ENCODE results near the gene SLC16A8.
A peak's percentile ranks its signal among the peaks of the same experiment; 100 is the strongest.

Gene SLC16A8

DNA sequence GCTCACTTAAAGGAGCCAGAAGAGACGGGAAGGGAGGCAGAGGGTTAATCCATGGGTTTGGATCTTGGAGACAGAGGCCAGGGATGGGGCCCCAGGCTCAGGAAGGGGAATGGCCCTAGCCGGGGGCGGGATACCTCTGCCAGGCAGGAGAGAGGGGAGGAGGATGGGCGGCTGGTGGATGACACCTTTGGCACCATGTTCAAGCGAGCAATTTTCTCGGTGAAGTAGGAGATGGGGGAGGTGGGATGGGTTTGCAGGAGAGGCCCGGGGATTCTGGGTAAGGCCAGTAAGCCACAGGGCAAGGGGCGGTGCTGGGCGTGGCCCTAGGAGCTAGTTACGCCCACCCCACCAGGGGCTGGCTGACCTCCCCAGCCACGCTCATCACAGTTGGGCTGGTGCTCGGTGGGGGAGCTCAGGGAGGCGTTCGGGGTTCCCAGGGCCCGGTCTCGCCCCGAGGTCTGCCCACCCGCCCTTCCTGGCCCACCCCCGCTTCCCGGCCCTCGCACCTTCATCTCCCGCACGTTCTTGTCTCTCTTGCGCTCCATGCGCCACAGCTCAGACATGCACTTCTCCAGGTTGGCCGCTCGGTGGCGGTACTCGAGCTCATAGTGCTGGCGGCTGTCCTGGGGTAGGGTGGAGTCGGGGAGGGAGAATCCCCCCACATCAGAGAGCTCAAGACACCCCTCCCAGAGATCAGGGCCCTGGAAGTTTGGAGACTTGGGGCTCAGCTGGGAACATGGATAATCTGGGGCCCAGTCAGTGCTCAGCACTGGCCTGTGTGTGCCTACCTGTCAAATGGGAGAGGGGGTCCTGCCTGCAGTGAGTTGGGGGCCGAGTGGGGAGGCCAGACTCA, 13.8 kb upstream of the SLC16A8 start:
- peak overlapping the region; percentile 67 for H2BK5ac ChIP-seq (ENCODE audit: low read length)
- peak overlapping the region; percentile 29 for H3K23ac ChIP-seq (ENCODE audit: low read depth, low read length, poor library complexity)
- H3K9me3 ChIP-seq (replicated peaks in 1 of 2; ENCODE audit: control insufficient read depth in 2 of 2, insufficient read depth in 1 of 2, low read depth in 1 of 2, low read length in 2 of 2): no peaks in the 10 kb centered on the region
- H2BK15ac ChIP-seq (ENCODE audit: low read length): peak overlapping the region; percentile 84
- peak overlapping the region; percentile 13 for H3K27ac ChIP-seq (replicated peaks; ENCODE audit: low read length)
- peak; percentile 73 for DNase-seq (ENCODE audit: low spot score)
- H3K79me1 ChIP-seq (ENCODE audit: low read depth, low read length): no peaks in the 10 kb centered on the region
- no peaks in the 10 kb centered on the region for H3K27me3 ChIP-seq (ENCODE audit: control insufficient read depth in 3 of 3, insufficient read depth in 3 of 3, low read depth in 1 of 3, low read length in 3 of 3)
- peaks cover 0 to 9% of the 10 kb centered on the region in 2 donors for H3K4me1 ChIP-seq (ENCODE audit: control insufficient read depth in 2 of 2, insufficient read depth in 1 of 2, low read depth in 1 of 2, low read length in 2 of 2)
- WGBS, 2 donors (ENCODE audit: extremely low coverage in 2 of 2, insufficient read length in 2 of 2, insufficient replicate concordance in 1 of 2): no CpG with 5 or more reads among the region's 32 CpGs
- peak overlapping the region; percentile 83 for H3K18ac ChIP-seq (ENCODE audit: low read length)
- no peaks in the 10 kb centered on the region for H3K36me3 ChIP-seq (replicated peaks in 1 of 2; ENCODE audit: control insufficient read depth in 2 of 2, insufficient read depth in 2 of 2, low read length in 2 of 2)
- peak overlapping the region; percentile 97 for H4K91ac ChIP-seq (ENCODE audit: low read depth, low read length, poor library complexity)
- no peak overlapping the region for H2BK12ac ChIP-seq (ENCODE audit: low read length)
- H2BK120ac ChIP-seq (ENCODE audit: low read depth, low read length): peak overlapping the region; percentile 82
- H3K4ac ChIP-seq (ENCODE audit: low read length): peak overlapping the region; percentile 99
- H3K4me2 ChIP-seq (ENCODE audit: insufficient read depth, low read length, poor library complexity, severe bottlenecking): peak overlapping the region; percentile 78
- H3K4me3 ChIP-seq (ENCODE audit: low read length in 2 of 2): peak overlapping the region in 1 of 2 donors; percentile 12
- no peak overlapping the region for H3K14ac ChIP-seq (ENCODE audit: low read length)
- H4K8ac ChIP-seq (ENCODE audit: low read depth, low read length): peak overlapping the region; percentile 23
- peak overlapping the region; percentile 79 for H3K9ac ChIP-seq (ENCODE audit: low read depth, low read length, poor library complexity)
- H2AFZ ChIP-seq (ENCODE audit: low read length): peak overlapping the region; percentile 80
- peak overlapping the region; percentile 97 for H2AK5ac ChIP-seq (ENCODE audit: low read depth, low read length)

DNA sequence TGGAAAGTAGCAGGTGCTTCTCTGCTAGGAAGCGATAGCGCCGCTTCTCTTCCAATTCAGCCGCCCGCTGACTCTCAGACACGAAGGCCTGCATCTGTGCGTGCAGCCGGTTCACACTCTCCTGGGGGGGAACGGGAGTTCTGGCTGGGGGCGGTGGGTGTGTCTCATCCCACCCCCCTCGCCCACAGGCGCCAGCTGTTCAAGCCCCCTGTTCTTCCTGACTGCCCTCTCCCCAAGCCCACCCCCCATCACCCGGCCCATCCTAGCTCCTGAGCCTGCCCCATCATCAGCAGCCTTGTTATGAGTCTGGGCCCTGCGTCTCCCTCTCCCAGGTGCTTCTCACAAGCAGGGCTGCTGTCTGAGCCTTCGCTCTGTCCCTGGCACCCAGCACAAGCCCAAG, 13.1 kb upstream of the SLC16A8 start:
- Histone ChIP-seq H3K27ac (replicated peaks; ENCODE audit: low read length) (peak overlapping the region; percentile 13), H2BK120ac (ENCODE audit: low read depth, low read length) (peak overlapping the region; percentile 44), H2BK15ac (ENCODE audit: low read length) (peak overlapping the region; percentile 35), H3K4ac (ENCODE audit: low read length) (no peak overlapping the region), H2BK12ac (ENCODE audit: low read length) (no peak overlapping the region), H3K79me1 (ENCODE audit: low read depth, low read length) (no peaks in the 10 kb centered on the region), H3K14ac (ENCODE audit: low read length) (no peak overlapping the region), H2BK5ac (ENCODE audit: low read length) (peak overlapping the region; percentile 67), H3K4me3 (ENCODE audit: low read length in 2 of 2) (no peak overlapping the region), H3K9ac (ENCODE audit: low read depth, low read length, poor library complexity) (peak overlapping the region; percentile 73), H3K36me3 (replicated peaks in 1 of 2; ENCODE audit: control insufficient read depth in 2 of 2, insufficient read depth in 2 of 2, low read length in 2 of 2) (no peaks in the 10 kb centered on the region), H4K91ac (ENCODE audit: low read depth, low read length, poor library complexity) (no peak overlapping the region), H2AK5ac (ENCODE audit: low read depth, low read length) (peak overlapping the region; percentile 33), H3K4me2 (ENCODE audit: insufficient read depth, low read length, poor library complexity, severe bottlenecking) (peak overlapping the region; percentile 78), H3K4me1 (ENCODE audit: control insufficient read depth in 2 of 2, insufficient read depth in 1 of 2, low read depth in 1 of 2, low read length in 2 of 2) (peaks cover 0 to 9% of the 10 kb centered on the region in 2 donors), H2AFZ (ENCODE audit: low read length) (peak overlapping the region; percentile 80), H3K23ac (ENCODE audit: low read depth, low read length, poor library complexity) (peak overlapping the region; percentile 29), H3K27me3 (ENCODE audit: control insufficient read depth in 3 of 3, insufficient read depth in 3 of 3, low read depth in 1 of 3, low read length in 3 of 3) (no peaks in the 10 kb centered on the region), H4K8ac (ENCODE audit: low read depth, low read length) (no peak overlapping the region), H3K18ac (ENCODE audit: low read length) (peak overlapping the region; percentile 29), H3K9me3 (replicated peaks in 1 of 2; ENCODE audit: control insufficient read depth in 2 of 2, insufficient read depth in 1 of 2, low read depth in 1 of 2, low read length in 2 of 2) (no peaks in the 10 kb centered on the region)
- no CpG with 5 or more reads among the region's 15 CpGs for WGBS, 2 donors (ENCODE audit: extremely low coverage in 2 of 2, insufficient read length in 2 of 2, insufficient replicate concordance in 1 of 2)
- DNase-seq (ENCODE audit: low spot score): no peak

DNA sequence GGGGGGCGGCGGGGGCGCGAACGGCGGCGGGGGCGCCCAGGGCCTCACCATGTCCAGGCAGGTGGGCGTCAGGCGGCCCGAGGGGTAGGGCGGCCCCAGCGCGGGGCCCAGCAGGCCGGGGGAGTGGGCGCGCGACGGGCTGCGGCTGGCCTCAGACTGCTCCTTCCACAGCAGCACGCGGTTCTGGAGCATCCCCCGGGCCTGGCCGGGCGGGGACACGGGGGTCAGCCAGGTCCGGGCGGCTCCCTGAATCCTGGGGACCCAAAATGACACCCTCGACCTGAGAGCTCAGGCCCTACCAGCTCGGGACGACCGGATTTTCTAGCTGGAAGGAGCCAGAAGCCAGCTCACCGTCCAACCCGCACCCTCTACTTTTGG, 5.5 kb upstream of the SLC16A8 start:
- Histone ChIP-seq H3K4ac (ENCODE audit: low read length) (no peak overlapping the region), H3K27ac (replicated peaks; ENCODE audit: low read length) (no peak overlapping the region), H3K79me1 (ENCODE audit: low read depth, low read length) (no peaks in the 10 kb centered on the region), H3K23ac (ENCODE audit: low read depth, low read length, poor library complexity) (peak overlapping the region; percentile 17), H3K9ac (ENCODE audit: low read depth, low read length, poor library complexity) (no peak overlapping the region), H3K27me3 (ENCODE audit: control insufficient read depth in 3 of 3, insufficient read depth in 3 of 3, low read depth in 1 of 3, low read length in 3 of 3) (peaks cover 0 to 9% (median 0%) of the 10 kb centered on the region in 3 experiments), H2AFZ (ENCODE audit: low read length) (no peak overlapping the region), H3K4me2 (ENCODE audit: insufficient read depth, low read length, poor library complexity, severe bottlenecking) (peak overlapping the region; percentile 62), H2BK15ac (ENCODE audit: low read length) (peak overlapping the region; percentile 93), H3K9me3 (replicated peaks in 1 of 2; ENCODE audit: control insufficient read depth in 2 of 2, insufficient read depth in 1 of 2, low read depth in 1 of 2, low read length in 2 of 2) (no peaks in the 10 kb centered on the region), H2BK120ac (ENCODE audit: low read depth, low read length) (no peak overlapping the region), H3K4me3 (ENCODE audit: low read length in 2 of 2) (peak overlapping the region in 1 of 2 donors; percentile 32), H3K18ac (ENCODE audit: low read length) (peak overlapping the region; percentile 74), H4K8ac (ENCODE audit: low read depth, low read length) (peak overlapping the region; percentile 82), H4K91ac (ENCODE audit: low read depth, low read length, poor library complexity) (no peak overlapping the region), H2AK5ac (ENCODE audit: low read depth, low read length) (no peak overlapping the region), H3K14ac (ENCODE audit: low read length) (no peak overlapping the region), H2BK12ac (ENCODE audit: low read length) (no peak overlapping the region), H3K4me1 (ENCODE audit: control insufficient read depth in 2 of 2, insufficient read depth in 1 of 2, low read depth in 1 of 2, low read length in 2 of 2) (peaks cover 3 to 34% of the 10 kb centered on the region in 2 donors), H2BK5ac (ENCODE audit: low read length) (no peak overlapping the region), H3K36me3 (replicated peaks in 1 of 2; ENCODE audit: control insufficient read depth in 2 of 2, insufficient read depth in 2 of 2, low read length in 2 of 2) (peaks cover 0 to 2% of the 10 kb centered on the region in 2 donors)
- no peak for DNase-seq (ENCODE audit: low spot score)
- no CpG with 5 or more reads among the region's 34 CpGs for WGBS, 2 donors (ENCODE audit: extremely low coverage in 2 of 2, insufficient read length in 2 of 2, insufficient replicate concordance in 1 of 2)
